Subcutaneous adipose tissue (tissue), 4 donors: ENCODE measurements around the gene KCNQ5. TPM values are rescaled to one million over a fixed set of nuclear protein-coding genes. Genes with fewer than 3 reads are reported as not detected.

Source experiments
- total RNA-seq, 4 donors: library from RNA; depleted of rRNA; stranded (reverse); fragments of >200 nt; gene quantifications; one replicate each; pipeline ENCODE4 v1.1.0, GENCODE V29; 2016
- TF ChIP-seq, protein P1 (sequence below): fragments of 450-650 bp; IDR thresholded peaks from one replicate; pipeline ENCODE4 v1.5.1; 2016; ENCODE audit warnings: low read depth, mild to moderate bottlenecking, control low read depth, antibody characterized with exemption, moderate library complexity

KCNQ5 gene
- total RNA-seq, 4 donors from 2014 or later, result 0.17 TPM; not detected in 3

DNA sequence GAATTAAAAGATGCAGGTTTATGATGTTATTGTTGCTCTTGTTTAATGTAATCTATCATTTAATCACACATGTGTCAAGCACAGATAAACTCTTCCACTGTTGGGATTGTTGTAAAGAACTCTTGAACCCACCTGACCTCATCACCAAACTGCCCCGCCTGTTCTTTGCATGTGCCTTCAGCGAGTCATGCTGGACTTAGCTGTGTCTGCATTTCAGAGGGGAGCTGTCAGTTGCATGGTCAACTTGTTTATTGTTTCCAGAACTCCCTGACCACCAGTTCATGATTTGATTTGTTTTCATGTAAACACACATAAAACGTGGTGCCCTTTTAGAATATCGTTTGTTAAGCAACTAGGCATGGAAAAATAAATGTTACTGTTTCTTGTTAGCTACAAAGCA, 509.8 kb downstream of the KCNQ5 start:
- TF ChIP-seq, protein P1, sequence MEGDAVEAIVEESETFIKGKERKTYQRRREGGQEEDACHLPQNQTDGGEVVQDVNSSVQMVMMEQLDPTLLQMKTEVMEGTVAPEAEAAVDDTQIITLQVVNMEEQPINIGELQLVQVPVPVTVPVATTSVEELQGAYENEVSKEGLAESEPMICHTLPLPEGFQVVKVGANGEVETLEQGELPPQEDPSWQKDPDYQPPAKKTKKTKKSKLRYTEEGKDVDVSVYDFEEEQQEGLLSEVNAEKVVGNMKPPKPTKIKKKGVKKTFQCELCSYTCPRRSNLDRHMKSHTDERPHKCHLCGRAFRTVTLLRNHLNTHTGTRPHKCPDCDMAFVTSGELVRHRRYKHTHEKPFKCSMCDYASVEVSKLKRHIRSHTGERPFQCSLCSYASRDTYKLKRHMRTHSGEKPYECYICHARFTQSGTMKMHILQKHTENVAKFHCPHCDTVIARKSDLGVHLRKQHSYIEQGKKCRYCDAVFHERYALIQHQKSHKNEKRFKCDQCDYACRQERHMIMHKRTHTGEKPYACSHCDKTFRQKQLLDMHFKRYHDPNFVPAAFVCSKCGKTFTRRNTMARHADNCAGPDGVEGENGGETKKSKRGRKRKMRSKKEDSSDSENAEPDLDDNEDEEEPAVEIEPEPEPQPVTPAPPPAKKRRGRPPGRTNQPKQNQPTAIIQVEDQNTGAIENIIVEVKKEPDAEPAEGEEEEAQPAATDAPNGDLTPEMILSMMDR, result no peak

DNA sequence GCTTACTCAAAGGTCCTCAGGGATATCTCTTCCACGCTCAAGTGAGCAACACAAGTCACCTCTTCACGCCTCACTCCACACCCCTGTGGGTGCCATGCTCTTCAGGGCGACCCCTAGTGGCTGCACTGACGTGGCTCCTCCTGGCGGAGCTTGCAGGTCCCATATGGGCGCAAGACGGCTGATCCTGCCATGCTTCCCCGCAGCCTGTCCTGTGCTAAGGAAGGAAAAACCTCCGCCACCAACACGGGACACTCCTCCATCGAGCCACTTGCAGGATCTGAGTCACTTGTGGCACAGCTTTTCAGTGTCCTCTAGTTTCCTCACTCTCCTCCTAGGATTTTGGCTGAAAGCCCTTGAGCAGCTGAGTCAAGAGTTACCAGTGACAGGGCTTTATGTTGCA, 512.7 kb downstream of the KCNQ5 start:
- TF ChIP-seq, protein P1, result no peak

GRCh38 chr6:73139681-73140383, 518.0 kb downstream of the KCNQ5 start:
- TF ChIP-seq, protein P1, result no peak

GRCh38 chr6:73143551-73143950, 521.7 kb downstream of the KCNQ5 start:
- TF ChIP-seq, protein P1, result no peak

GRCh38 chr6:73144516-73144915, 522.7 kb downstream of the KCNQ5 start:
- TF ChIP-seq, protein P1, result no peak

- TF ChIP-seq, protein P1, result no peak
Measured at GRCh38 chr6:73145690-73146089, 523.8 kb downstream of the KCNQ5 start.

DNA sequence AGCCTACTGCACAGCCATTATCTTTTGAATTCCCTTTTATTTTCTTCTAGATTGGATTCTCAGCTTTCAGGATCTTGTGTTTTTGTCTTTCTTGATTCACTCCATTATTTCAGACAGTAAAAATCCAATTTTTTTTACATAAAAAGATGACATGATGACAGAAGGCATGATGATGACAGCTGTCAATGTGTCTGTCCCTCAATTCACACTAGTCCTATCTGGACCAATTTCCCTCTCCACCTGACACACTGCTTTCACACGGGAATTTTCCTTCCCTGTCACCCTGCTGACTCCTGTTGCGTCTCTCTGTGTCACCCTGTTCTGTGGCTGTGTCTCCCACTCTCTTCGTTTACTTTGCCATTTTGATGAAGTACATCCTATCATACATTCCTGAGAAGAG, 529.9 kb downstream of the KCNQ5 start:
- TF ChIP-seq, protein P1, result no peak
